NB4 (cell line): ENCODE data around the gene MAML2.

Source experiments
- TF ChIP-seq, protein P1 (sequence below): IDR thresholded peaks from one replicate; pipeline ENCODE4 v1.5.1; 2012; ENCODE audit warnings: low read depth, low read length
- TF ChIP-seq, protein P2 (sequence below): IDR thresholded peaks from 2 replicates; pipeline ENCODE4 v1.6.1; 2011; ENCODE audit warnings: low read depth, low read length

GRCh38 chr11:96106645-96107044, 236.3 kb downstream of the MAML2 start:
- TF ChIP-seq, protein P1, sequence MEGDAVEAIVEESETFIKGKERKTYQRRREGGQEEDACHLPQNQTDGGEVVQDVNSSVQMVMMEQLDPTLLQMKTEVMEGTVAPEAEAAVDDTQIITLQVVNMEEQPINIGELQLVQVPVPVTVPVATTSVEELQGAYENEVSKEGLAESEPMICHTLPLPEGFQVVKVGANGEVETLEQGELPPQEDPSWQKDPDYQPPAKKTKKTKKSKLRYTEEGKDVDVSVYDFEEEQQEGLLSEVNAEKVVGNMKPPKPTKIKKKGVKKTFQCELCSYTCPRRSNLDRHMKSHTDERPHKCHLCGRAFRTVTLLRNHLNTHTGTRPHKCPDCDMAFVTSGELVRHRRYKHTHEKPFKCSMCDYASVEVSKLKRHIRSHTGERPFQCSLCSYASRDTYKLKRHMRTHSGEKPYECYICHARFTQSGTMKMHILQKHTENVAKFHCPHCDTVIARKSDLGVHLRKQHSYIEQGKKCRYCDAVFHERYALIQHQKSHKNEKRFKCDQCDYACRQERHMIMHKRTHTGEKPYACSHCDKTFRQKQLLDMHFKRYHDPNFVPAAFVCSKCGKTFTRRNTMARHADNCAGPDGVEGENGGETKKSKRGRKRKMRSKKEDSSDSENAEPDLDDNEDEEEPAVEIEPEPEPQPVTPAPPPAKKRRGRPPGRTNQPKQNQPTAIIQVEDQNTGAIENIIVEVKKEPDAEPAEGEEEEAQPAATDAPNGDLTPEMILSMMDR = no peak
- TF ChIP-seq, protein P2, sequence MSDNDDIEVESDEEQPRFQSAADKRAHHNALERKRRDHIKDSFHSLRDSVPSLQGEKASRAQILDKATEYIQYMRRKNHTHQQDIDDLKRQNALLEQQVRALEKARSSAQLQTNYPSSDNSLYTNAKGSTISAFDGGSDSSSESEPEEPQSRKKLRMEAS = no peak
